Loucy (cell line): ENCODE data around the gene TSHZ2.
"Not testable (repeated sequence)": the region's sequence is repeated elsewhere in the genome, so short reads cannot be mapped to it uniquely, and the experiment has no call there.

Source experiments
- H2AFZ ChIP-seq: fragments of 200-600 bp; sonication (generic); 2 replicates; pipeline ENCODE4 v1.6.0; 2016; ENCODE audit warnings: antibody characterized with exemption, mild to moderate bottlenecking, low read length, moderate library complexity
- H3F3A ChIP-seq: fragments of 200-600 bp; 2 replicates; pipeline ENCODE4 v1.6.0; 2016; ENCODE audit warnings: antibody characterized with exemption, low read depth, mild to moderate bottlenecking
- H3K27me3 ChIP-seq: fragments of 200-600 bp; sonication (generic); 2 replicates; pipeline ENCODE4 v1.6.1; 2014; ENCODE audit warnings: low read length, mild to moderate bottlenecking; ENCODE audit not compliant: insufficient read depth, poor library complexity, severe bottlenecking
- H3K36me3 ChIP-seq: fragments of 200-600 bp; sonication (generic); 2 replicates; pipeline ENCODE4 v1.6.1; 2016; ENCODE audit warnings: low read length; ENCODE audit not compliant: insufficient read depth
- H3K4me1 ChIP-seq: fragments of 200-600 bp; sonication (generic); 2 replicates; pipeline ENCODE4 v1.5.1; 2014; ENCODE audit warnings: low read length, mild to moderate bottlenecking; ENCODE audit not compliant: insufficient read depth, poor library complexity, severe bottlenecking
- H3K4me2 ChIP-seq: fragments of 200-600 bp; sonication (generic); 2 replicates; pipeline ENCODE4 v1.6.0; 2014; ENCODE audit warnings: antibody characterized with exemption, low read length, low read depth, mild to moderate bottlenecking; ENCODE audit not compliant: poor library complexity, severe bottlenecking
- H3K4me3 ChIP-seq: fragments of 200-600 bp; sonication (generic); 2 replicates; pipeline ENCODE4 v1.5.1; 2014; ENCODE audit warnings: low read length, mild to moderate bottlenecking, mixed read lengths; ENCODE audit not compliant: poor library complexity, severe bottlenecking
- H3K79me2 ChIP-seq: fragments of 200-600 bp; sonication (generic); 2 replicates; pipeline ENCODE4 v1.6.1; 2014; ENCODE audit warnings: low read length; ENCODE audit not compliant: insufficient read depth
- H3K9ac ChIP-seq: fragments of 200-600 bp; sonication (generic); 2 replicates; pipeline ENCODE4 v1.6.0; 2014; ENCODE audit warnings: mild to moderate bottlenecking, low read depth, low read length, moderate library complexity; ENCODE audit not compliant: poor library complexity, severe bottlenecking
- H3K9me2 ChIP-seq: fragments of 200-600 bp; sonication (generic); replicated peaks from 2 replicates; pipeline ENCODE4 v1.6.1; 2016; ENCODE audit warnings: low read depth, low read length, mixed read lengths
- H3K9me3 ChIP-seq: fragments of 200-600 bp; sonication (generic); 2 replicates; pipeline ENCODE4 v1.6.1; 2014; ENCODE audit warnings: mild to moderate bottlenecking, antibody characterized with exemption, low read length, low read depth; ENCODE audit not compliant: insufficient read depth
- H4K20me1 ChIP-seq: fragments of 200-600 bp; sonication (generic); 2 replicates; pipeline ENCODE4 v1.6.0; 2014; ENCODE audit warnings: antibody characterized with exemption, low read length, mild to moderate bottlenecking; ENCODE audit not compliant: insufficient read depth, poor library complexity, severe bottlenecking
- CTCF ChIP-seq: fragments of 200-600 bp; sonication (generic); conservative IDR thresholded peaks from 2 replicates; pipeline ENCODE4 v1.5.1; 2014; ENCODE audit warnings: mild to moderate bottlenecking, antibody characterized with exemption, low read length
- EZH2phosphoT487 ChIP-seq: fragments of 200-600 bp; IDR thresholded peaks from 2 replicates; pipeline ENCODE4 v1.6.1; 2018; ENCODE audit warnings: antibody characterized with exemption, mild to moderate bottlenecking, moderate library complexity, borderline replicate concordance

Gene TSHZ2

GRCh38 chr20:53468587-53468986 is 496.4 kb downstream of the TSHZ2 start:
- H3K27me3 ChIP-seq, result no peaks in the 10 kb centered on the region
- H3K4me3 ChIP-seq, result no peak overlapping the region
- no peaks in the 10 kb centered on the region for H3K9me2 ChIP-seq
- H3K4me1 ChIP-seq, result no peaks in the 10 kb centered on the region
- no peaks in the 10 kb centered on the region for H3K36me3 ChIP-seq
- no peak overlapping the region for H3K9ac ChIP-seq
- no peaks in the 10 kb centered on the region for H3F3A ChIP-seq
- H2AFZ ChIP-seq, result no peak overlapping the region
- no peak for TF ChIP-seq EZH2phosphoT487
- no peaks in the 10 kb centered on the region for H3K79me2 ChIP-seq
- H3K9me3 ChIP-seq, result no peaks in the 10 kb centered on the region
- H3K4me2 ChIP-seq, result no peak overlapping the region
- H4K20me1 ChIP-seq, result no peaks in the 10 kb centered on the region

GRCh38 chr20:53472859-53473258 is 500.7 kb downstream of the TSHZ2 start:
- not testable (repeated sequence) for H3K9me2 ChIP-seq, H3K27me3 ChIP-seq, H2AFZ ChIP-seq, H3K9me3 ChIP-seq, H3K4me2 ChIP-seq, H3K79me2 ChIP-seq, H3K36me3 ChIP-seq, H3K4me1 ChIP-seq, H4K20me1 ChIP-seq, H3F3A ChIP-seq, H3K9ac ChIP-seq, H3K4me3 ChIP-seq

GRCh38 chr20:53480913-53481312 is 508.8 kb downstream of the TSHZ2 start:
- Histone ChIP-seq H3K4me3 (no peak overlapping the region), H3K9me3 (no peaks in the 10 kb centered on the region), H3F3A (no peaks in the 10 kb centered on the region), H3K36me3 (no peaks in the 10 kb centered on the region), H3K4me2 (no peak overlapping the region), H3K27me3 (no peaks in the 10 kb centered on the region), H3K79me2 (no peaks in the 10 kb centered on the region), H4K20me1 (no peaks in the 10 kb centered on the region), H3K9ac (no peak overlapping the region), H3K4me1 (no peaks in the 10 kb centered on the region), H3K9me2 (no peaks in the 10 kb centered on the region), H2AFZ (no peak overlapping the region)
- no peak for TF ChIP-seq EZH2phosphoT487
- no peak for TF ChIP-seq CTCF

GRCh38 chr20:53487461-53488200 is 515.5 kb downstream of the TSHZ2 start:
- Histone ChIP-seq H3F3A (no peaks in the 10 kb centered on the region), H3K9me3 (no peaks in the 10 kb centered on the region), H3K9me2 (no peaks in the 10 kb centered on the region), H3K4me1 (no peaks in the 10 kb centered on the region), H3K36me3 (no peaks in the 10 kb centered on the region), H3K4me2 (no peak overlapping the region), H4K20me1 (no peaks in the 10 kb centered on the region), H3K79me2 (no peaks in the 10 kb centered on the region), H2AFZ (peak overlapping the region; percentile 51; the same call in 1 of the 2 replicates), H3K27me3 (no peaks in the 10 kb centered on the region), H3K4me3 (no peak overlapping the region), H3K9ac (no peak overlapping the region)
- TF ChIP-seq CTCF (no peak), EZH2phosphoT487 (no peak)
